H1 (cell line): ENCODE results near the gene UQCC5. TPM values are rescaled to one million over a fixed set of nuclear protein-coding genes. Genes with fewer than 3 reads are reported as not detected.

Experiments
- CTCF ChIA-PET: fragments of 300-600 bp; sonication (Branson Sonifier 250); formaldehyde crosslinking; loops from one replicate; lab custom pipeline; 2021; ENCODE audit not compliant: partially characterized antibody; lab: Charles Lee
- POLR2A ChIA-PET: fragments of 300-600 bp; sonication (Branson Sonifier 250); formaldehyde crosslinking; loops from one replicate; lab custom pipeline; 2021; ENCODE audit warnings: inconsistent platforms; ENCODE audit not compliant: partially characterized antibody; lab: Charles Lee
- DNase-seq, 2 experiments: peaks; one replicate each; pipeline versions ENCODE4 v3.0.0 to v3.0.0-alpha.2; 2010 to 2022; ENCODE audit warnings: low spot score in 2 of 2, low read depth in 1 of 2, mixed read lengths in 1 of 2
- FAIRE-seq: peaks from 2 replicates; lab custom pipeline; 2011; peaks lifted over from hg19 to GRCh38; lab: Jason Lieb, UNC
- H2AFZ ChIP-seq: 2 replicates; pipeline ENCODE4 v1.8.1; 2012; ENCODE audit warnings: low read length, inconsistent platforms
- H2AK5ac ChIP-seq: 2 replicates; pipeline ENCODE4 v1.6.1; 2013; ENCODE audit warnings: low read depth, low read length
- H2BK120ac ChIP-seq: replicated peaks from 2 replicates; pipeline ENCODE3; 2013; ENCODE audit warnings: low read depth, low read length, inconsistent platforms
- H2BK12ac ChIP-seq: 2 replicates; pipeline ENCODE4 v1.6.1; 2013; ENCODE audit warnings: low read depth, low read length
- H2BK15ac ChIP-seq: 2 replicates; pipeline ENCODE4 v1.6.1; 2013; ENCODE audit warnings: low read length
- H2BK20ac ChIP-seq: 2 replicates; pipeline ENCODE4 v1.6.1; 2013; ENCODE audit warnings: low read length
- H2BK5ac ChIP-seq: 2 replicates; pipeline ENCODE4 v1.6.1; 2013; ENCODE audit warnings: low read depth, low read length
- H3K14ac ChIP-seq: 2 replicates; pipeline ENCODE4 v1.6.1; 2013; ENCODE audit warnings: inconsistent platforms; ENCODE audit not compliant: insufficient read length
- H3K18ac ChIP-seq: 2 replicates; pipeline ENCODE4 v1.6.1; 2013; ENCODE audit warnings: low read length; ENCODE audit errors: extremely low read depth
- H3K23ac ChIP-seq: 2 replicates; pipeline ENCODE4 v1.6.1; 2013; ENCODE audit warnings: inconsistent platforms; ENCODE audit not compliant: insufficient read length
- H3K23me2 ChIP-seq: 2 replicates; pipeline ENCODE4 v1.6.1; 2013; ENCODE audit warnings: low read depth, low read length
- H3K27ac ChIP-seq: 2 replicates; pipeline ENCODE4 v1.6.1; 2011; ENCODE audit warnings: low read depth, low read length, inconsistent platforms
- H3K27me3 ChIP-seq, 4 experiments: replicated peaks in 1 of 4; 1 replicate in 1 of 4; 2 replicates in 3 of 4; pipeline versions ENCODE4 v1.6.1 to v1.8.1; 2011 to 2013; ENCODE audit warnings: low read length in 3 of 4, mild to moderate bottlenecking in 3 of 4, inconsistent platforms in 2 of 4, mixed read lengths in 2 of 4, moderate library complexity in 1 of 4; ENCODE audit not compliant: control insufficient read depth in 3 of 4, insufficient read depth in 3 of 4; ENCODE audit errors: extremely low read depth in 1 of 4
- H3K36me3 ChIP-seq, 4 experiments: 2 replicates each; pipeline versions ENCODE4 v1.6.1 to v1.8.1; 2011 to 2013; ENCODE audit warnings: mild to moderate bottlenecking in 4 of 4, low read length in 3 of 4, moderate library complexity in 2 of 4, control low read depth in 1 of 4, inconsistent platforms in 1 of 4; ENCODE audit not compliant: insufficient read depth in 4 of 4, control insufficient read depth in 2 of 4
- H3K4ac ChIP-seq: replicated peaks from 2 replicates; pipeline ENCODE3; 2013; ENCODE audit warnings: low read length, low read depth, mixed read lengths, inconsistent platforms; ENCODE audit not compliant: insufficient read length
- H3K4me1 ChIP-seq, 4 experiments: replicated peaks in 1 of 4; 1 replicate in 1 of 4; 2 replicates in 3 of 4; pipeline versions ENCODE4 v1.6.1 to v1.8.1; 2011 to 2013; ENCODE audit warnings: low read length in 3 of 4, inconsistent platforms in 2 of 4, mixed read lengths in 1 of 4; ENCODE audit not compliant: insufficient read depth in 4 of 4, control insufficient read depth in 3 of 4
- H3K4me2 ChIP-seq, 2 experiments: 2 replicates each; pipeline versions ENCODE4 v1.6.1 to v1.8.1; 2011 to 2013; ENCODE audit warnings: low read depth in 2 of 2, low read length in 2 of 2, control low read depth in 1 of 2, inconsistent platforms in 1 of 2, mild to moderate bottlenecking in 1 of 2; ENCODE audit not compliant: insufficient read depth in 1 of 2
- H3K4me3 ChIP-seq, 4 experiments: fragments of 200-600, 300-600 bp in 1 of 4; sonication (generic), shearing (Covaris generic), sonication (Bioruptor Twin) in 1 of 4; 2 replicates each; pipeline versions ENCODE4 v1.5.1 to v1.8.1; 2011 to 2016; ENCODE audit warnings: low read length in 4 of 4, low read depth in 3 of 4, control low read depth in 2 of 4, inconsistent platforms in 2 of 4, mild to moderate bottlenecking in 2 of 4, mixed read lengths in 1 of 4, moderate library complexity in 1 of 4; ENCODE audit not compliant: insufficient read depth in 2 of 4; ENCODE audit errors: extremely low read depth in 1 of 4
- H3K56ac ChIP-seq: replicated peaks from 2 replicates; pipeline ENCODE3; 2013; ENCODE audit warnings: low read depth, mild to moderate bottlenecking, mixed read lengths, low read length, inconsistent platforms; ENCODE audit not compliant: insufficient read length
- H3K79me1 ChIP-seq: 2 replicates; pipeline ENCODE4 v1.6.1; 2013; ENCODE audit warnings: low read depth, low read length, control low read depth
- H3K79me2 ChIP-seq, 2 experiments: 2 replicates each; pipeline versions ENCODE4 v1.6.1 to v1.8.1; 2012 to 2013; ENCODE audit warnings: low read length in 2 of 2, mild to moderate bottlenecking in 2 of 2, inconsistent platforms in 1 of 2; ENCODE audit not compliant: insufficient read depth in 2 of 2, control insufficient read depth in 1 of 2
- H3K9ac ChIP-seq, 4 experiments: replicated peaks in 1 of 4; 1 replicate in 1 of 4; 2 replicates in 3 of 4; pipeline versions ENCODE4 v1.6.1 to v1.8.1; 2011 to 2013; ENCODE audit warnings: low read depth in 3 of 4, low read length in 3 of 4, control low read depth in 2 of 4, mild to moderate bottlenecking in 2 of 4, moderate library complexity in 2 of 4, inconsistent platforms in 1 of 4; ENCODE audit errors: extremely low read depth in 1 of 4
- H3K9me3 ChIP-seq, 2 experiments: 2 replicates each; pipeline versions ENCODE4 v1.6.1 to v1.8.1; 2012 to 2013; ENCODE audit warnings: mild to moderate bottlenecking in 2 of 2, moderate library complexity in 2 of 2, control low read depth in 1 of 2, inconsistent platforms in 1 of 2, low read depth in 1 of 2, low read length in 1 of 2, mixed read lengths in 1 of 2; ENCODE audit not compliant: insufficient read depth in 2 of 2
- H4K20me1 ChIP-seq, 2 experiments: replicated peaks in 1 of 2; 2 replicates each; pipeline versions ENCODE3 to v1.8.1; 2011 to 2013; ENCODE audit warnings: inconsistent platforms in 2 of 2, low read length in 2 of 2, mild to moderate bottlenecking in 1 of 2; ENCODE audit not compliant: insufficient read depth in 2 of 2, control insufficient read depth in 1 of 2
- H4K5ac ChIP-seq: 2 replicates; pipeline ENCODE4 v1.6.1; 2013; ENCODE audit warnings: low read length, low read depth, mixed read lengths, inconsistent platforms; ENCODE audit not compliant: insufficient read length
- H4K8ac ChIP-seq: 2 replicates; pipeline ENCODE4 v1.8.0; 2013; ENCODE audit warnings: mild to moderate bottlenecking, moderate library complexity, low read length, inconsistent platforms; ENCODE audit not compliant: insufficient read depth; ENCODE audit errors: extremely low read depth
- H4K91ac ChIP-seq: replicated peaks from 2 replicates; pipeline ENCODE3; 2013; ENCODE audit warnings: low read length, mixed read lengths, inconsistent platforms; ENCODE audit not compliant: insufficient read length
- ATF2 ChIP-seq: IDR thresholded peaks from 2 replicates; pipeline ENCODE4 v1.6.1; 2012; ENCODE audit warnings: low read length, inconsistent platforms
- BRCA1 ChIP-seq: IDR thresholded peaks from 2 replicates; pipeline ENCODE4 v1.6.1; 2012; ENCODE audit warnings: low read depth, low read length, improper control_type of control experiment
- GTF2F1 ChIP-seq: IDR thresholded peaks from 2 replicates; pipeline ENCODE4 v1.6.1; 2012; ENCODE audit warnings: low read depth, low read length, improper control_type of control experiment, borderline replicate concordance
- HDAC2 ChIP-seq, 2 experiments: fragments of 300-600 bp in 1 of 2; sonication (generic) in 1 of 2; IDR thresholded peaks; 2 replicates each; pipeline ENCODE4 v1.6.1; 2011 to 2012; ENCODE audit warnings: low read depth in 2 of 2, low read length in 2 of 2, mild to moderate bottlenecking in 2 of 2, moderate library complexity in 2 of 2, borderline replicate concordance in 1 of 2, inconsistent platforms in 1 of 2
- NANOG ChIP-seq: IDR thresholded peaks from 2 replicates; pipeline ENCODE4 v1.6.1; 2011; ENCODE audit warnings: low read length, low read depth, mild to moderate bottlenecking, inconsistent platforms; ENCODE audit not compliant: insufficient read depth, poor library complexity, severe bottlenecking
- PHF8 ChIP-seq: fragments of 200-600 bp; sonication (generic); conservative IDR thresholded peaks from 2 replicates; pipeline ENCODE4 v1.7.1; 2012; ENCODE audit warnings: low read depth, mild to moderate bottlenecking, inconsistent platforms, low read length, moderate library complexity
- SIX5 ChIP-seq: IDR thresholded peaks from 2 replicates; pipeline ENCODE4 v1.6.1; 2011; ENCODE audit warnings: mild to moderate bottlenecking, low read depth, low read length
- SP2 ChIP-seq: IDR thresholded peaks from 2 replicates; pipeline ENCODE4 v1.6.1; 2012; ENCODE audit warnings: mild to moderate bottlenecking, low read length, inconsistent platforms
- TCF12 ChIP-seq: IDR thresholded peaks from 2 replicates; pipeline ENCODE4 v1.6.1; 2011; ENCODE audit warnings: low read depth, mild to moderate bottlenecking, low read length
- WGBS, 2 experiments: shearing (Covaris generic) in 1 of 2; methylation state at CpG; one replicate each; pipeline versions ENCODE4 v1.1.6 to v1.1.7; 2013 to 2015; ENCODE audit warnings: low lambda C conversion rate in 2 of 2, mixed read lengths in 2 of 2, inconsistent platforms in 1 of 2, low coverage in 1 of 2, missing lambda C conversion rate in 1 of 2; ENCODE audit not compliant: insufficient replicate concordance in 2 of 2, insufficient coverage in 1 of 2, insufficient read length in 1 of 2; ENCODE audit errors: extremely low coverage in 1 of 2, missing lambda C conversion rate in 1 of 2; 5-methylcytosine and 5-hydroxymethylcytosine counted together
- polyA plus RNA-seq, 7 experiments: library from polyadenylated mRNA; depleted of rRNA in 3 of 7; stranded (reverse) in 5 of 7; unstranded in 2 of 7; fragments of >200 nt in 5 of 7; fragments of 200-250 nt in 2 of 7; gene quantifications; 1 replicate in 5 of 7; 2 replicates in 1 of 7; 4 replicates in 1 of 7; pipeline versions ENCODE4 v1.2.1 to v1.2.3, GENCODE V29; 2011 to 2013; ENCODE audit warnings: missing spikeins in 2 of 7, mixed read lengths in 2 of 7
- total RNA-seq: library from RNA; stranded (reverse); fragmentation: NEBNext Ultra II Directional; extraction: Animal tissue kit (Norgen Biotek cat#: 25700); gene quantifications from 2 replicates; pipeline ENCODE4 v1.2.1, GENCODE V29; 2021

The UQCC5 gene
- total and polyA plus RNA-seq, 2 of the 8 experiments (the other 6 are each of a cell fraction or from before 2014, with no cell fraction given), result 35.0 to 37.7 TPM

GRCh38 chr3:52521488-52521824 is 14.9 kb upstream of the UQCC5 start:
- H4K91ac ChIP-seq, result no peak overlapping the region
- ChIA-PET CTCF (interaction anchor here (0.8 to 1.4 kb wide), 2 partner anchors 14 to 42 kb away, joined by 3 to 4 read pairs; no protein-coding TSS in a partner anchor), POLR2A (interaction anchor here (1.1 to 3.5 kb wide), 3 partner anchors 31 to 165 kb away, joined by 3 to 16 read pairs (median 3); no protein-coding TSS in a partner anchor)
- H3K4me3 ChIP-seq, result no peak overlapping the region
- H2AK5ac ChIP-seq, result no peak overlapping the region
- H3K18ac ChIP-seq, result no peak overlapping the region
- DNase-seq (no peak), FAIRE-seq (no peak)
- H3K79me2 ChIP-seq, result no peaks in the 10 kb centered on the region
- no peak overlapping the region for H3K56ac ChIP-seq
- H3K23ac ChIP-seq, result no peak overlapping the region
- H3K9me3 ChIP-seq, result no peaks in the 10 kb centered on the region
- no peak overlapping the region for H4K5ac ChIP-seq
- peaks cover 0 to 18% of the 10 kb centered on the region in 2 experiments for H4K20me1 ChIP-seq
- H3K79me1 ChIP-seq, result no peaks in the 10 kb centered on the region
- no peak overlapping the region for H3K4ac ChIP-seq
- H2BK12ac ChIP-seq, result no peak overlapping the region
- H3K36me3 ChIP-seq, result peaks cover 7 to 34% (median 15%) of the 10 kb centered on the region in 4 experiments; a peak in 5 of 8 replicates
- H4K8ac ChIP-seq, result peak overlapping the region; percentile 65
- H3K23me2 ChIP-seq, result no peaks in the 10 kb centered on the region; the same call in 1 of the 2 replicates
- H2BK5ac ChIP-seq, result no peak overlapping the region
- no peak overlapping the region for H2AFZ ChIP-seq
- peaks cover 0 to 6% (median 4%) of the 10 kb centered on the region in 4 experiments; a peak in 5 of 7 replicates for H3K4me1 ChIP-seq
- H3K9ac ChIP-seq, result no peak overlapping the region
- no peak overlapping the region for H2BK15ac ChIP-seq
- 94% methylated on average over 8 of the region's 8 CpGs; no CpG with 5 or more reads in 1 of the 2 experiments for WGBS, 2 experiments
- no peak overlapping the region for H2BK20ac ChIP-seq
- no peak overlapping the region for H3K27ac ChIP-seq
- no peak overlapping the region for H3K14ac ChIP-seq
- no peak overlapping the region for H3K4me2 ChIP-seq
- H3K27me3 ChIP-seq, result peaks cover 0 to 11% (median 4%) of the 10 kb centered on the region in 4 experiments; a peak in 5 of 7 replicates
- no peak overlapping the region for H2BK120ac ChIP-seq
- TF ChIP-seq NANOG, result no peak
- no peak for TF ChIP-seq PHF8
- TF ChIP-seq SP2, result no peak
- no peak for TF ChIP-seq SIX5
- TF ChIP-seq ATF2, result no peak
- TF ChIP-seq HDAC2 (IDR thresholded peaks at IDR 0.05; ENCODE audit: borderline replicate concordance in 1 of 2, low read depth in 2 of 2, low read length in 2 of 2), result no peak
- TF ChIP-seq BRCA1, result no peak
- TF ChIP-seq TCF12, result no peak
- no peak for TF ChIP-seq GTF2F1
